ENCODE results near the gene HES7.

DNA sequence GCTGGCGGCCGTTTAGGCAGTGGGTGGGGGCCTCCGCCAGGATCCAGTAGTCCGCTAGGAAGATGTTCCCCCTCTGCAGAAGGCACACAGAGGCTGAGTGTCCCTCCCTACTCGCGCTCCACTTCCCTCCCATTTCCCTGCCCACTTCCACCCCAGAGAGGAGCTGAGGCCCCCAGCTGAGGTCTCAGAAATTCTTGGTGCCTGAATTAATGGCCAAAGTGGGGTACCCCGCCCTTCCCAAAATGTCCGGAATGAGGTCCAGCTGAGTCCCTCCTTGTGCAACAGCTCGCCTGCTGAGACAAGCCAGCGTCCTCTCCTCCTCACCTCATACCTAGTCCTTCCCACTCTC, 13.5 kb downstream of the HES7 start:
- no peak for TF ChIP-seq CTCF (IDR thresholded peaks at IDR 0.05; ENCODE audit: low read depth, low read length)
- TF ChIP-seq EZH2phosphoT487 (IDR thresholded peaks at IDR 0.05; ENCODE audit: low read depth): no peak
